ENCODE measurements around the gene MGP. TPM values are rescaled to one million over a fixed set of nuclear protein-coding genes. Genes with fewer than 3 reads are reported as not detected.

The MGP gene
- total and polyA plus RNA-seq, 2 donors = 14.5 to 149 TPM

DNA sequence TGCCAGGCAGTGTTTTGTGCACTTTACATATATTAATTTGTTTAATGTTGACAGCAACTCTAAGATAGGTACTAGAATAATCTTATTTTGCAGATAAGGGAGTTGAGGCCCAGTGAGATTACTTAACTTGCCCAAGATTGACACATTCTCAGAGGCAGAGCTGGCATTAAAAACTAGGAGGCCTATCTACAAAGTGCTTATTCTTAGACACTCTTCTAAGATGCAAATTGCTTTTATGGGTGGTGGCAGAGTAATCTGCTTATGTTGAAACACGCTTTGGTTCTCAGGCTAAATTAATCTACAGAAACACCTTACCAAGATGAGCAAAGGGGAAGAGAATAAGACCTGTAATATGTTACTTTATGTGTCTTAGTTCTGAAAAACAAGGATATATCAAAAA, 7.2 kb downstream of the MGP start:
- DNase-seq (ENCODE audit: low read depth in 6 of 9, low spot score in 9 of 9) = no peak
- Histone ChIP-seq H3K4me1 (ENCODE audit: control insufficient read depth in 2 of 2, insufficient read depth in 2 of 2, low read length in 2 of 2) (no peaks in the 10 kb centered on the region), H3K9me3 (ENCODE audit: control insufficient read depth in 2 of 2, insufficient read depth in 1 of 2, low read length in 1 of 2) (no peaks in the 10 kb centered on the region), H3K4me3 (ENCODE audit: low read length in 2 of 2) (no peak overlapping the region), H3K36me3 (ENCODE audit: control insufficient read depth in 2 of 2, insufficient read depth in 2 of 2, low read length in 1 of 2) (no peaks in the 10 kb centered on the region), H3K27ac (ENCODE audit: low read depth in 1 of 2, low read length in 1 of 2) (no peak overlapping the region), H3K27me3 (ENCODE audit: control insufficient read depth in 2 of 2, insufficient read depth in 1 of 2, low read length in 1 of 2) (no peaks in the 10 kb centered on the region)
- WGBS = 99% methylated on average over 1 of the region's 1 CpG

DNA sequence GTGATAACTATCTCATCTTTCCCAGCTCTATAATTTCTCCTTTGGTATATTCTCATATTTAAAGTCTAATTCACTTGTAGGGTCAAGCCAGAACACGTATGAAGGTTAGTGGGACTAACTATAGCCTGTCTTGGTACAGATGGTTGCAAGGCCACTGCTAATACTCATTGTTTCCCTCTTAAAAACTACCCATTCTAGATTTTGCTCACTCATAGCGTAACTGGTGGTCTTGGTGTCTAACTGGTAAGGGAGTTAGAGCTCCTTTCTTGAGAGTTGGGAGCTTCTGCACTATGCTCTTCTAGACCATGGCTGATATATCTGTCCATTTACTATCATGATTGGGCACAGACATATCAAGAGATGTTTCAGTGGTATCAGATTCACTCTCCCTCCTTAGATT, 8.8 kb downstream of the MGP start:
- H3K36me3 ChIP-seq (ENCODE audit: control insufficient read depth in 2 of 2, insufficient read depth in 2 of 2, low read length in 1 of 2) = no peaks in the 10 kb centered on the region

DNA sequence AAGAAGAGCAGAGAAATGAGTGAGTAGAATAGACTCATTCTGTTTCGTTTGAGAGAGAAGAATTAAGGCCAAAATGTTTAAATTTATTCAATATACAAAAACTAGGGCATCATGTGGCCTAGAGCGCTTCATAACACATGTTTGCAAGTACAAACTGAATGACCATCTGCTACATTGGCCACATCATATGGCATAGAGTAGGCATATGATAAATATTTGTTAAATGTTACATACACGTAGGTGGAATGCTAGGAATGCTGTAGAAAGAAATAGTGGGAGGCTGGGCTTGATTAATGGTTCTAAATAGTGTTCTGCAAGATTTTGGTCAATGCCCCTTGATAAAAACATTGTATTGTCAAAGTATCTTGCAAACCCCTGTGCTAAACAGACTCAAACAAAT, 10.8 kb downstream of the MGP start:
- Histone ChIP-seq H3K4me3 (ENCODE audit: low read length in 2 of 2) (no peak overlapping the region), H3K27ac (ENCODE audit: low read depth in 1 of 2, low read length in 1 of 2) (no peak overlapping the region), H3K9me3 (ENCODE audit: control insufficient read depth in 2 of 2, insufficient read depth in 1 of 2, low read length in 1 of 2) (no peaks in the 10 kb centered on the region), H3K27me3 (ENCODE audit: control insufficient read depth in 2 of 2, insufficient read depth in 1 of 2, low read length in 1 of 2) (no peaks in the 10 kb centered on the region), H3K4me1 (ENCODE audit: control insufficient read depth in 2 of 2, insufficient read depth in 2 of 2, low read length in 2 of 2) (no peaks in the 10 kb centered on the region), H3K36me3 (ENCODE audit: control insufficient read depth in 2 of 2, insufficient read depth in 2 of 2, low read length in 1 of 2) (no peaks in the 10 kb centered on the region)
- DNase-seq (ENCODE audit: low read depth in 6 of 9, low spot score in 9 of 9) = no peak
- WGBS = 95% methylated on average over 3 of the region's 3 CpGs

More for the DNA sequence above, 8.8 kb downstream of the MGP start:
- H3K4me3 ChIP-seq (ENCODE audit: low read length in 2 of 2) = no peak overlapping the region
- H3K9me3 ChIP-seq (ENCODE audit: control insufficient read depth in 2 of 2, insufficient read depth in 1 of 2, low read length in 1 of 2) = no peaks in the 10 kb centered on the region
- no peaks in the 10 kb centered on the region for H3K27me3 ChIP-seq (ENCODE audit: control insufficient read depth in 2 of 2, insufficient read depth in 1 of 2, low read length in 1 of 2)
- no peak for DNase-seq (ENCODE audit: low read depth in 6 of 9, low spot score in 9 of 9)
- H3K27ac ChIP-seq (ENCODE audit: low read depth in 1 of 2, low read length in 1 of 2) = no peak overlapping the region
- 96% methylated on average over 2 of the region's 2 CpGs for WGBS
- no peaks in the 10 kb centered on the region for H3K4me1 ChIP-seq (ENCODE audit: control insufficient read depth in 2 of 2, insufficient read depth in 2 of 2, low read length in 2 of 2)

DNA sequence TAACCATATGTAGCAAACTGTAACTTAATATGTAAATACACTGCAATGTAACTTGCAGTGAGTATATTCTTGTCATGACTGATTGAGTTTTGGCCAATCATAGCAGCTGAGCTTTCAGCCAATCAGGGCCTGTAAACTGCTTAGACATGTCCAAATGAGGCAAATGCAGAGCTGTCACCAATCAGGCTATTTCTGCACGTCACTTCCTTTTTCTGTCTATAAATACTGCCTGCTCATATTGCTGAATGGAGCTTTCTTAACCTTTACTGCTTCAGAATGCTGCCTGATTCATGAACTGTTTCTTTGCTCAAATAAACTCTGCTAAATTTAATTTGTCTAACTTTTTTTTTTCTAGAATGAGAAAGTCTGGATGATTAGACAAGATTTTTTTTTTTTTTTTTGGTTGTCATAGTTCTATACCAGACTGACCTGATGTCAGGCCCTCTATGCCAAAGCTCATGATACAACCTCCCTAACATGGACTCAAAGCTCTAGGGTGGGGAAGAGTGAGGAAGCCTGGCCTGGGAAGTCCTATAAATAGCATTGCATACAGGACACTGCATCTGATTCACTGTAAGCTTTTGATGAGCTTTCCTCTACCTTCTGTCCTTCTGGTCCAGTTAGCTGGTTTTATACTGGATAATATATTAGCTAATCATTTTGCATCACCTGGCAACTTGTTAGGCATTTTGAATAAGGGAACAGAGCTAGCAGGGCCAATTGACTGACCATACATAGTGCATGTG, 12.0 kb downstream of the MGP start:
- H3K9me3 ChIP-seq (ENCODE audit: control insufficient read depth in 2 of 2, insufficient read depth in 1 of 2, low read length in 1 of 2) = peaks cover 0 to 9% of the 10 kb centered on the region in 2 donors

DNA sequence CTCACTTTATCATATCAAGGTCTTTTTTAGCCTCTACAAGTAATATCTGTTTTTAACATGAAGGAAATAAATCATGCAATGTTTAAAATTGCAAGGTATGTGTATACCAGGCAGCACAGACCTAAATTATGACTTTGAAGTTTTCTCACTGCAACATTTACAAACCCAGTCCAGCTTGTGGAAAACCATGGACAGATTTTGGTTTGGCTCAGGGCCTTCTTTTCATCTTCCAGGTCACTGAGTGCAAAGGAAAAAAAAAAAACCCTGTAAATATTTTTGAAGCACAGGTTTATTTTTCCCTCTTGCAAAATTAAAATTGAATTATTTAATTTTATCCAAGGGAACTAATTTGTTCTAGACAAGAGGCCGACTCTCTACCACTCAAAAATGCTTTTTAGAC, 13.8 kb downstream of the MGP start:
- no peak for DNase-seq (ENCODE audit: low read depth in 6 of 9, low spot score in 9 of 9)
- no peaks in the 10 kb centered on the region for H3K36me3 ChIP-seq (ENCODE audit: control insufficient read depth in 2 of 2, insufficient read depth in 2 of 2, low read length in 1 of 2)
- 96% methylated on average over 1 of the region's 1 CpG for WGBS
- no peak overlapping the region for H3K4me3 ChIP-seq (ENCODE audit: low read length in 2 of 2)
- peaks cover 0 to 18% of the 10 kb centered on the region in 2 donors for H3K9me3 ChIP-seq (ENCODE audit: control insufficient read depth in 2 of 2, insufficient read depth in 1 of 2, low read length in 1 of 2)
- H3K4me1 ChIP-seq (ENCODE audit: control insufficient read depth in 2 of 2, insufficient read depth in 2 of 2, low read length in 2 of 2) = no peaks in the 10 kb centered on the region
- no peaks in the 10 kb centered on the region for H3K27me3 ChIP-seq (ENCODE audit: control insufficient read depth in 2 of 2, insufficient read depth in 1 of 2, low read length in 1 of 2)
- H3K27ac ChIP-seq (ENCODE audit: low read depth in 1 of 2, low read length in 1 of 2) = no peak overlapping the region

More for the DNA sequence above, 12.0 kb downstream of the MGP start:
- no peak overlapping the region for H3K27ac ChIP-seq (ENCODE audit: low read depth in 1 of 2, low read length in 1 of 2)
- H3K4me1 ChIP-seq (ENCODE audit: control insufficient read depth in 2 of 2, insufficient read depth in 2 of 2, low read length in 2 of 2) = no peaks in the 10 kb centered on the region
- WGBS = 90% methylated on average over 1 of the region's 1 CpG
- H3K4me3 ChIP-seq (ENCODE audit: low read length in 2 of 2) = no peak overlapping the region
- DNase-seq (ENCODE audit: low read depth in 6 of 9, low spot score in 9 of 9) = no peak
- no peaks in the 10 kb centered on the region for H3K36me3 ChIP-seq (ENCODE audit: control insufficient read depth in 2 of 2, insufficient read depth in 2 of 2, low read length in 1 of 2)
- no peaks in the 10 kb centered on the region for H3K27me3 ChIP-seq (ENCODE audit: control insufficient read depth in 2 of 2, insufficient read depth in 1 of 2, low read length in 1 of 2)

DNA sequence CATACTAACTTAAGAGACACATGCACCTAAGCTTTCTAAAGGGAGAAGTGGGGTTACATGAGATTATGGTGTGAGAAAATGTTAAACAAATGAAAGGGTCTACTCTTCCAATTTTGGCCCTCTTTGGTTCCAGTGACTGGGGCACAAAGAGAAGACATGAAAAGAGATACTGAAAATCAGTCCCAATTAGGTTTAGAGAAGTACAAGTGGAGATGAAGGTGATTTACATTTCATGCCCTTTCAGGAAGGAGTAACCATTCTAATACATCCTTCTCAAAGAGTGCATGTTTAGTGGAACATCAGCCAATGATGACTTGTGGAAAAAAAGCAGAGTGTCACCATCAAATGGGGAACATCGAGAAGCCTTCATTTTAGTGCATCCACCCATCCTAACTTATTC, 14.4 kb downstream of the MGP start:
- H3K4me1 ChIP-seq (ENCODE audit: control insufficient read depth in 2 of 2, insufficient read depth in 2 of 2, low read length in 2 of 2) = no peaks in the 10 kb centered on the region
- no peaks in the 10 kb centered on the region for H3K36me3 ChIP-seq (ENCODE audit: control insufficient read depth in 2 of 2, insufficient read depth in 2 of 2, low read length in 1 of 2)
- H3K27ac ChIP-seq (ENCODE audit: low read depth in 1 of 2, low read length in 1 of 2) = no peak overlapping the region
- H3K4me3 ChIP-seq (ENCODE audit: low read length in 2 of 2) = no peak overlapping the region
- no peak for DNase-seq (ENCODE audit: low read depth in 6 of 9, low spot score in 9 of 9)
- no peaks in the 10 kb centered on the region for H3K27me3 ChIP-seq (ENCODE audit: control insufficient read depth in 2 of 2, insufficient read depth in 1 of 2, low read length in 1 of 2)
- H3K9me3 ChIP-seq (ENCODE audit: control insufficient read depth in 2 of 2, insufficient read depth in 1 of 2, low read length in 1 of 2) = peaks cover 0 to 19% of the 10 kb centered on the region in 2 donors
- WGBS = 98% methylated on average over 1 of the region's 1 CpG

DNA sequence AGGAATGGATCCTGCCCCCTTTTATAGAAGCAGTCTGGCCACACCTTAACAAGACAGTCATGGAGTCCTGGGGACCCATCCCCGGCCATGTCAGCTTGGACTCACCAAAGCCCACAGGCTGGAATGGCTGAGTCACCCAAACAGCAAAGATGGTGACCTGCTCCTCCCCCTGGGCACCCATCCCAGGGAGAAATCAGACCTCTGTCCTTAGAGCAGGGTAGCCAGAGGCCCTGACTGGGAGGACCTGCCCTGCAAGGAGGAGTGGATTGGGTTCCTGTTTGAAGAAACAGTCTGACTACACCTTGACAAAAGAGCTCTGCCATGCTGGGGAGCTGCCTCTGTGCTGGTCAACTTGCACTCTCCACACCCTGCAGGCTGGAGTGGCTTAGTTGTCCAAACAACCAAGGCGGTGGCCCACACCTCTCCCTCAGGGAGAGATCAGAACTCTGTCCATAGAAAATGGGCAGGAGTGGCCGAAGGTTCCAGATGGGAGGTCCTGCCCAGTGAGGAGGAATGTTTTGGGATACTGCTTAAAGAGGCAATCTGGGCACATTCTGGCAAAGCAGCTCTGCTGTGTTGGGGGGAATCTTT, 16.6 kb downstream of the MGP start:
- WGBS = 98% methylated on average over 3 of the region's 3 CpGs
- Histone ChIP-seq H3K4me1 (ENCODE audit: control insufficient read depth in 2 of 2, insufficient read depth in 2 of 2, low read length in 2 of 2) (no peaks in the 10 kb centered on the region), H3K27ac (ENCODE audit: low read depth in 1 of 2, low read length in 1 of 2) (no peak overlapping the region), H3K9me3 (ENCODE audit: control insufficient read depth in 2 of 2, insufficient read depth in 1 of 2, low read length in 1 of 2) (peaks cover 0 to 19% of the 10 kb centered on the region in 2 donors), H3K36me3 (ENCODE audit: control insufficient read depth in 2 of 2, insufficient read depth in 2 of 2, low read length in 1 of 2) (no peaks in the 10 kb centered on the region), H3K27me3 (ENCODE audit: control insufficient read depth in 2 of 2, insufficient read depth in 1 of 2, low read length in 1 of 2) (no peaks in the 10 kb centered on the region), H3K4me3 (ENCODE audit: low read length in 2 of 2) (no peak overlapping the region)
- DNase-seq (ENCODE audit: low read depth in 6 of 9, low spot score in 9 of 9) = no peak

DNA sequence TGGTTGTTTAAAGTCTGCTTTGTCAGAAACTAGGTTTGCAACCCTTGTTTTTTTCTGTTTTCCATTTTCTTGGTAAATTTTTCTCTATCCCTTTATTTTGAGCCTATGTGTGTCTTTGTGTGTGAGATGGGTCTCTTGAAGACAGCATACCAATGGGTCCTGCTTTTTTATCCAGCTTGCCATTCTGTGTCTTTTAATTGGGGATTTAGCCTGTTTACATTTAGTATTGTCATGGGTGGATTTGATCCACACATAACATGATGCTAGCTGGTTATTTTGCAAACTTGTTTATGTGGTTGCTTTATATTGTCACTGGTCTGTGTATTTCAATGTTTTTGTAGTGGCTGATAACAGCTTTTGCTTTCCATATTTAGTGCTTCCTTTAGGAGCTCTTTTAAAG, 25.2 kb downstream of the MGP start:
- H3K9me3 ChIP-seq (ENCODE audit: control insufficient read depth in 2 of 2, insufficient read depth in 1 of 2, low read length in 1 of 2) = no peaks in the 10 kb centered on the region
- H3K27ac ChIP-seq (ENCODE audit: low read depth in 1 of 2, low read length in 1 of 2) = no peak overlapping the region
- no peaks in the 10 kb centered on the region for H3K36me3 ChIP-seq (ENCODE audit: control insufficient read depth in 2 of 2, insufficient read depth in 2 of 2, low read length in 1 of 2)
- no peak overlapping the region for H3K4me3 ChIP-seq (ENCODE audit: low read length in 2 of 2)
- H3K4me1 ChIP-seq (ENCODE audit: control insufficient read depth in 2 of 2, insufficient read depth in 2 of 2, low read length in 2 of 2) = no peaks in the 10 kb centered on the region
- DNase-seq (ENCODE audit: low read depth in 6 of 9, low spot score in 9 of 9) = no peak
- no peaks in the 10 kb centered on the region for H3K27me3 ChIP-seq (ENCODE audit: control insufficient read depth in 2 of 2, insufficient read depth in 1 of 2, low read length in 1 of 2)

DNA sequence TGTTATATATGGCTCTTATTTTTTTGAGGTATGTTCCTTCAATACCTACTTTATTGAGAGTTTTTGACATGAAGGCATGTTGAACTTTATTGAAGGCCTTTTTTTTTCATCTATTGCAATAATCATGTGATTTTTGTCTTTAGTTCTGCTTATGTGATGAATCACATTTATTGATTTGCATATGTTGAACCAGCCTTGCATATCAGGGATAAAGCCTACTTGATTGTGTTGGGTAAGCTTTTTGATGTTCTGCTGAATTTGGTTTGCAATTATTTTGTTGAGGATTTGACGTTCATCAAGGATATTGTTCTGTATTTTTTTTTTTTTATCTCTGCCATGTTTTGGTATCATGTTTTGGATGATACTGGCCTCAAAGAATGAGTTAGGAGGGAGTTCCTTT, 27.1 kb downstream of the MGP start:
- Histone ChIP-seq H3K27me3 (ENCODE audit: control insufficient read depth in 2 of 2, insufficient read depth in 1 of 2, low read length in 1 of 2) (no peaks in the 10 kb centered on the region), H3K36me3 (ENCODE audit: control insufficient read depth in 2 of 2, insufficient read depth in 2 of 2, low read length in 1 of 2) (no peaks in the 10 kb centered on the region), H3K27ac (ENCODE audit: low read depth in 1 of 2, low read length in 1 of 2) (no peak overlapping the region), H3K9me3 (ENCODE audit: control insufficient read depth in 2 of 2, insufficient read depth in 1 of 2, low read length in 1 of 2) (no peaks in the 10 kb centered on the region), H3K4me1 (ENCODE audit: control insufficient read depth in 2 of 2, insufficient read depth in 2 of 2, low read length in 2 of 2) (no peaks in the 10 kb centered on the region), H3K4me3 (ENCODE audit: low read length in 2 of 2) (no peak overlapping the region)
- DNase-seq (ENCODE audit: low read depth in 6 of 9, low spot score in 9 of 9) = no peak
- whole genome bisulfite sequencing = 94% methylated on average over 1 of the region's 1 CpG

All from thymus (tissue), 11 donors.